NCI-H2107 (cell line): Measurements from ENCODE around the gene LRPAP1.
"Not testable (repeated sequence)": the region's sequence is repeated elsewhere in the genome, so short reads cannot be mapped to it uniquely, and the experiment has no call there.

Experiments
- DNase-seq: peaks from one replicate; lab custom pipeline; 2025; lab: John Stamatoyannopoulos, UW

LRPAP1 gene

DNA sequence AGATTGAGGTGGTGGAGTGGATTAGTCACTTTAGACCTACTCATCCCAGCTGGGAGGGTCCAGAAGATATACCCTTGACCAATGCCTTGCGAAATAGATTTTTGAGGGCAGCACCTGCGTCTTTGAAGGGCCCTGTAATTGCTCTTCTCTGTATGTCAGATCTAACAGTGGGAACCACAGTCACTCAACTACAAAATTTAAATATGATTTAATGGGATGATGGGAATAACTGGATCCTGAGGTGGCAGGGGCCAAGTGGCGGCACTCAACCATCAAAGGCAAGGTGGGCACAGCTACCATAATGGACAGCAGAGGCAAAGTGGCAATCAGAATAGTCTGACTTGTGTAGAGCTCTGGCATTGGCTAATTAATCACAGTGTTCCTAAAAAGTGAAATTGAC, 76.6 kb downstream of the LRPAP1 start:
- not testable (repeated sequence) for DNase-seq
